GM12801 (cell line): ENCODE results near the gene WDR6.

Experiments used
- TF ChIP-seq, protein P1 (sequence below): IDR thresholded peaks from one replicate; pipeline ENCODE4 v1.5.1; 2011; ENCODE audit warnings: control low read depth; ENCODE audit not compliant: insufficient read length; ENCODE audit errors: extremely low read depth

Gene WDR6

DNA sequence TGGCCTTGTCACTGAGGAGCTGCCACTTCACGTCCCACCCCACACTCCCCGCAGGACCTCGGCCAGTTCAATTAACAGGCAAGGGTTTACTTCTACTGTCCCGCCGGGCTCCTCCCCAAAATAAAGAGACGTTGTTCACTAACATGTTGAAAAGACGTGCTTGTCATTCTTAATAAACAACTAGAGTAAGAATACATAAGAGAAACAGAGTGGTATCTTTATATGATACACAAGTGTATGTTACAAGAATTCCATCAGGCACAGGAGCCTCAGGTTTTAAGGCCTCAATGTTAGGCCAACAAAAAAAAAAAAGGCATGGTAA is 22.3 kb downstream of the WDR6 start:
- TF ChIP-seq, protein P1, sequence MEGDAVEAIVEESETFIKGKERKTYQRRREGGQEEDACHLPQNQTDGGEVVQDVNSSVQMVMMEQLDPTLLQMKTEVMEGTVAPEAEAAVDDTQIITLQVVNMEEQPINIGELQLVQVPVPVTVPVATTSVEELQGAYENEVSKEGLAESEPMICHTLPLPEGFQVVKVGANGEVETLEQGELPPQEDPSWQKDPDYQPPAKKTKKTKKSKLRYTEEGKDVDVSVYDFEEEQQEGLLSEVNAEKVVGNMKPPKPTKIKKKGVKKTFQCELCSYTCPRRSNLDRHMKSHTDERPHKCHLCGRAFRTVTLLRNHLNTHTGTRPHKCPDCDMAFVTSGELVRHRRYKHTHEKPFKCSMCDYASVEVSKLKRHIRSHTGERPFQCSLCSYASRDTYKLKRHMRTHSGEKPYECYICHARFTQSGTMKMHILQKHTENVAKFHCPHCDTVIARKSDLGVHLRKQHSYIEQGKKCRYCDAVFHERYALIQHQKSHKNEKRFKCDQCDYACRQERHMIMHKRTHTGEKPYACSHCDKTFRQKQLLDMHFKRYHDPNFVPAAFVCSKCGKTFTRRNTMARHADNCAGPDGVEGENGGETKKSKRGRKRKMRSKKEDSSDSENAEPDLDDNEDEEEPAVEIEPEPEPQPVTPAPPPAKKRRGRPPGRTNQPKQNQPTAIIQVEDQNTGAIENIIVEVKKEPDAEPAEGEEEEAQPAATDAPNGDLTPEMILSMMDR = no peak

DNA sequence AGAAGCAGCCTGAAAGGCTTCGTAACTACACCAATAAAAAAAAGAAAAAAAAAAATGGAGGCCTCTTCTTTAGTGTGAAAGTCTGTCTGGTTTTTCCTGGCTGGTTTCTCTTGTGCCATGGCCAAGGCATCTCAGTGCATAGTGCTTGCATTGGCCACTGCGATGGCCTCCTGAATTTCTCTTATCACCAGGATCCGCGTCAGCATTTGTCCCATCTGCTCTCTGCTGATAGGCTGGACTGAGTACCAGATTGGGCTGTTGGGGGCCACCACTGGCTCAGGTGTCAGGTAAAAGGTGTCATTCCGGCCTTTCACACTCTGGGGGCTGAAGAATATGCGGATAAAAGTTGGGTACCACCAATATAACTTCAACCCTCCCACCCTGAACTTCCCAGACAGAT is 23.1 kb downstream of the WDR6 start:
- TF ChIP-seq, protein P1 = no peak

DNA sequence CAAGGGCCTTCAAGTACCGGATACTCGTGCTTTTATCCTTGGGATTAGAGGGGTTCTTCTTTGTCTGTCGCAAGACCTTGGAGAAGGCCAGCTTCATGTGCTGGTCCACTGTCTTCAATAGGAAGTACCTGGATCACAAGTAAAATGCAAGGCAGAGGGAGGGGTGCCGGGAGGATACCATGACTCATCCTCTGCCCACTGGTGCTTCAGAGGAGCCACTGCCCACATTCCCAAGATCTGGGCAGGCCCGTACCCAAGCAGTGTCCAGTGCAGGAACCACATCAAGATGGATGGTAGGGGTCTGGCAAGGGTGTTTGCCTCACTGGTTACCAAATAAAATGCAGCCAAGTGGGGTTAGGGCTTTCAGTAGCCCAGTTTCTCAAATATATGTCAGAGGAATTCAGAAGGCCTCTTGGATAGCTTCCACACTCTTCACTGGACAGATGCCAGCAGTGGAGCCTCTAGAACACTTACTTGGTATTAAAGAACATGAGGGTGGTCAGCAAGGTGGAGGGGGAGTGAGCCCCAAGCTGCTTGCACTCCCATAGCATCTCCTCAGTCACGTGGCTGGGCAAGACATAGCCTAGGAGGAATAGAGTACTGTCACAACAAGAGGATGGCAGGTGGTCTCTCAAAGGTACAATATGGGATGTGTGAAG is 25.6 kb downstream of the WDR6 start:
- TF ChIP-seq, protein P1 = no peak

DNA sequence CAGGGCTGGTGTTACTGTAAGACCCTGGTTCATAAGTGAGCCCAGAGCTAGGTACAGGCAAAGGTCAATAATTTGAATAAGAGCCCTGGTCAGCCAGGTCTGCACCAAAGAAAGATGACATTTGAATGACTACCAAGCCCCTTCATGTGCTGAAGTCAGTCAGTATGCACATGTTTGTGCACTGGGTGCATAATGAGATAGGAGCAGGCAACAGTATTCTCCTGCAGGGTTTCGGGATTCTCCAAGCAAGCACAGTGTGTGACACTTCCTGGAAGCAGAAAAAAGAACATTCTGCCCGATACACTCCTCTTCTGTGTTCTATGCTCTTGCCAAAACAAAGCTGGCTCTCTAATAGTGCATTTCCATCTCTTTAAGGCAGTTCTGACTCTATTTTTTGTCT is 27.5 kb downstream of the WDR6 start:
- TF ChIP-seq, protein P1 = no peak

DNA sequence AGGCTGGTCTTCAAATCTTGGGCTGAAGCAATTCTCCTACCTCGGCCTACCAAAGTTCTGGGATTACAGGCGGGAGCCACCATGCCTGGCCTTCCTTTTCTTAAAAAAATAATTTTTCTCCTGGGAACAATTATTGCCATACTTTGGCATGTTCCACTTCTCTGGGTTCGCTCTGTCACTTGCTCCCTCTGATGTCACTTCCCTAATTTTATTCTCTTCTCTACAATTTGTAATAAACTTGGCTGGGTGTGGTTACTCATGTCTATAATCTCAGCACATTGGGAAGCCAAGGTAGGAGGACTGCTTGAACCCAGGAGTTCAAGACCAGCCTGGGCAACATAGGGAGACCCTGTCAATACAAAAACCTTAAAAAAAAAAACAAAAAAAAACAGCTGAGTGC is 28.1 kb downstream of the WDR6 start:
- TF ChIP-seq, protein P1 = no peak

DNA sequence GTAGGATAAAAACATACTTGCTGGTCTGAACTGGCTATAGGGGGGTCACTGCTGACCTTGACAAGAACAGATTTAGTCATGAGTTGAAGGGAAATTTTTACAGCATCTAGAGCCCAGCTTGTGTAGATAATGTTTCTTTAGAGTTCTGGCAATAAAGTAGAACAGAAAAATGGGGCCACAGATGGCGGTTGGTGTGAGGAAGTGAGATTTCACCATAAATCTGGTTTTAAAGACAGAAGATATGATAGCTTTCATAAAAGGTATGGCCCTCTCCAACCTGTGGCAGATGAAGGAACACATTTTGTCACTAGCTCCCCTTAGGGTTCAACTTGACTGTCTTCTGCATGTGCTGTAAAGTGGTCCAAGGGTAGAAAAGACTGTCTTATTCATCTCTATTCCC is 46.4 kb downstream of the WDR6 start:
- TF ChIP-seq, protein P1 = no peak

DNA sequence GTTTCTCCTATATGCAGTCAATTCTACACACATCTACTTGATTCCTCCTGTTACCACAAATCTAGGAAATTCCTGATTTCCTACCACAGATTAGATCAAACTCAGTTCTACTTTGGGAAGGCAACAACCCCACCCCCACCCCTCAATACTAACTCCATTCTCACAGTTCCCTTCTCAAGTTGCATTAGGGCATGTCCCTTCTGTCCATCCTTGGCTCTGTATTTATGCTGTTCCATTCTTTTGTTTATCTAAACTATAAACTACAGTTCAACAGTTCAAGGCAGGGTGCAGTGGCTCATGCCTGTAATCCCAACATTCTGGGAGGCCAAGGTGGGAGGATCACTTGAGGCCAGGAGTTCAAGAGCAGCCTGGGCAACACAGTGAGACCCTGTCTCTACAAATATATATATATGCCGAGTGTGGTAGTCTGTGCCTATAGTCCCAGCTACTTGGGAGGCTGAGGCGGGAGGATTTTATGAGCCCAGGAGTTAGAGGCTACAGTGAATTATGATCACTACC is 47.2 kb downstream of the WDR6 start:
- TF ChIP-seq, protein P1 = no peak
